ENCODE measurements around the gene R3HCC1L.

DNA sequence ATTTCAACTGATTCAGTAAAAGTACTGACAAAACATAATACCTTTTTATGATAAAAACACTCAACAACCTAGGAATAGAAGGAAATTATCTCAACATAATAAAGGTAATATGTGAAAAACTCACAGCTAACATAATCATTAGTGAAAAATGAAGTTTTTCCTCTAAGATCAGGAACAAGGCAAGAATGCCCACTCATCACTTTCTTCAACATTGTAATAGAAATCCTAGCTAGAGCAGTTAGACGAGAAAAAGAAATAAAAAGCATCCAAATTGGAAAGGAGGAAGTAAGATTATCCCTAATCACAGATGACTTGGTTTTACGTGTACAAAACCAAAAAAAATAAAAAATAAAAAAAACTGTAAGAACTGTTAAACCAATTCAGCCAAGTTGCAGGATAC lies 58.6 kb downstream of the R3HCC1L start:
- TF ChIP-seq, protein P1, sequence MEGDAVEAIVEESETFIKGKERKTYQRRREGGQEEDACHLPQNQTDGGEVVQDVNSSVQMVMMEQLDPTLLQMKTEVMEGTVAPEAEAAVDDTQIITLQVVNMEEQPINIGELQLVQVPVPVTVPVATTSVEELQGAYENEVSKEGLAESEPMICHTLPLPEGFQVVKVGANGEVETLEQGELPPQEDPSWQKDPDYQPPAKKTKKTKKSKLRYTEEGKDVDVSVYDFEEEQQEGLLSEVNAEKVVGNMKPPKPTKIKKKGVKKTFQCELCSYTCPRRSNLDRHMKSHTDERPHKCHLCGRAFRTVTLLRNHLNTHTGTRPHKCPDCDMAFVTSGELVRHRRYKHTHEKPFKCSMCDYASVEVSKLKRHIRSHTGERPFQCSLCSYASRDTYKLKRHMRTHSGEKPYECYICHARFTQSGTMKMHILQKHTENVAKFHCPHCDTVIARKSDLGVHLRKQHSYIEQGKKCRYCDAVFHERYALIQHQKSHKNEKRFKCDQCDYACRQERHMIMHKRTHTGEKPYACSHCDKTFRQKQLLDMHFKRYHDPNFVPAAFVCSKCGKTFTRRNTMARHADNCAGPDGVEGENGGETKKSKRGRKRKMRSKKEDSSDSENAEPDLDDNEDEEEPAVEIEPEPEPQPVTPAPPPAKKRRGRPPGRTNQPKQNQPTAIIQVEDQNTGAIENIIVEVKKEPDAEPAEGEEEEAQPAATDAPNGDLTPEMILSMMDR (conservative IDR thresholded peaks at IDR 0.05; ENCODE audit: low read depth, low read length), result no peak
- TF ChIP-seq EZH2 (IDR thresholded peaks at IDR 0.05; ENCODE audit: borderline replicate concordance, low read depth, low read length, poor library complexity, severe bottlenecking), result no peak

All from A673 (cell line).